ENCODE data around the gene NUP85. TPM values are rescaled to one million over a fixed set of nuclear protein-coding genes. Genes with fewer than 3 reads are reported as not detected.
A peak's percentile ranks its signal among the peaks of the same experiment; 100 is the strongest.

NUP85 gene
- total RNA-seq, 1 donor from 2014 or later: 126 TPM

DNA sequence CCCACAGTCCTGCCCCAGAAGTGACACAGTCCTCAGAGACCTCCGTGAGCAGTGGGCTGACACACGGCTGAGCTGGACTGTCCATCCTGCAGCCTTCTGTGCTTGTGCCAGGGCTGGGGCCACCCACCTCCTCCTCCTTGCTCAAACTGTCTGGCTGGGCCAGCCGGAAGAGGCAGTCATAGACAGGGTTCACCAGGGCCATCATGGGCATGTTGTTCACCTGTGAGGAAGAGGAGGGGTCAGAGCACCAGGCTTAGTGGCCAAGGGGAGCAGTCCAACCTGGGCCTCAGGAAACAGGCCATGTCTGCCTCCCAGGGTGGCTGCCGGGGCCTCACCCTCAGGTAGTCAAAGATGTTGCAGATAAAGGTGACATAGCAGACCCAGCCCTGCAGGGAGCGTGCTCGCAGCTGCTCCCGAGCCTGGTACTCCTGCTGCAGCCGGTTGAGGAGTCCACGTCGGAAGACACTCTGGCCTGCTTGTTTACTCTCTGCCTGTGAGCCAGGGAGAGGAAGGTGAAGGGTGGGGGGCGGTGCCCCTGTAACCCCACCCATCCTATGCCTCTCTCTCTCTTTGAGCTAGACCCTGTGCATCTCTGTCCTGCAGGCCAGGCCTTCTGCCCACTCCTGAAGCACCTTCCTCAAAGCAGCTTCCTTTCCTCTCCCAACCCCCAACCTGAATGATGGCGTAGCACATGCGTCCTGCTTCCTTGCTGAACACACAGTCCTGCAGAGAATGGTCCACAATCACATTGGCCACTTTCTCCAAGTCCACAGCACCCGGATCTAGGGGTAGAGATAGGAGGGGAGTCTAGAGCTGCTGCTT, 62.1 kb downstream of the NUP85 start:
- no peak for DNase-seq (ENCODE audit: low read depth, low spot score)
- no peaks in the 10 kb centered on the region for H3K9me3 Mint-ChIP-seq
- H3K27me3 Mint-ChIP-seq (ENCODE audit: low read depth): no peaks in the 10 kb centered on the region
- H3K27ac Mint-ChIP-seq (ENCODE audit: unreplicated experiment): no peak overlapping the region
- no peaks in the 10 kb centered on the region for H3K36me3 Mint-ChIP-seq (ENCODE audit: low read depth)
- peaks cover 22% of the 10 kb centered on the region for H3K4me1 Mint-ChIP-seq
- peak overlapping the region; percentile 77 for H3K4me3 Mint-ChIP-seq
- TF ChIP-seq, protein P1, sequence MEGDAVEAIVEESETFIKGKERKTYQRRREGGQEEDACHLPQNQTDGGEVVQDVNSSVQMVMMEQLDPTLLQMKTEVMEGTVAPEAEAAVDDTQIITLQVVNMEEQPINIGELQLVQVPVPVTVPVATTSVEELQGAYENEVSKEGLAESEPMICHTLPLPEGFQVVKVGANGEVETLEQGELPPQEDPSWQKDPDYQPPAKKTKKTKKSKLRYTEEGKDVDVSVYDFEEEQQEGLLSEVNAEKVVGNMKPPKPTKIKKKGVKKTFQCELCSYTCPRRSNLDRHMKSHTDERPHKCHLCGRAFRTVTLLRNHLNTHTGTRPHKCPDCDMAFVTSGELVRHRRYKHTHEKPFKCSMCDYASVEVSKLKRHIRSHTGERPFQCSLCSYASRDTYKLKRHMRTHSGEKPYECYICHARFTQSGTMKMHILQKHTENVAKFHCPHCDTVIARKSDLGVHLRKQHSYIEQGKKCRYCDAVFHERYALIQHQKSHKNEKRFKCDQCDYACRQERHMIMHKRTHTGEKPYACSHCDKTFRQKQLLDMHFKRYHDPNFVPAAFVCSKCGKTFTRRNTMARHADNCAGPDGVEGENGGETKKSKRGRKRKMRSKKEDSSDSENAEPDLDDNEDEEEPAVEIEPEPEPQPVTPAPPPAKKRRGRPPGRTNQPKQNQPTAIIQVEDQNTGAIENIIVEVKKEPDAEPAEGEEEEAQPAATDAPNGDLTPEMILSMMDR (conservative IDR thresholded peaks at IDR 0.05): peak; percentile 35

DNA sequence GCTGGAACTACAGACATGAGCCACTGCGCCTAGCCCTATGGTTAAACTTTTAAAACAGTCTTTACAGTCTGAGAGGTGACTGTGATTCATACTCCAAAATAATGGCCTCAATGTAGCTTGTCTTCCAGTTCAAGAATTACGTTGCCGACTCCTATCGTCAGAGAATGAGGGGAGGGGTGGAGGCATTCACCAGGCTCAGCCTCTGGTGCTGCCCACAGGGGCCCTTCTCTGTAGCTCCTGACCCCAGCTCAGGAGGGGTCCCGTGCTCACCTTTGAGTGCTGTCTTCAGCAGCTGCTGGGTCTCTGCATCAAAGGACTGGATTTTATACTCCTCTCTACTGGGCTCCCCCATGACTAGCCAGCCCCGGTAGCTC, 64.4 kb downstream of the NUP85 start:
- no peak for DNase-seq (ENCODE audit: low read depth, low spot score)
- H3K36me3 Mint-ChIP-seq (ENCODE audit: low read depth): peaks cover 3% of the 10 kb centered on the region
- no peaks in the 10 kb centered on the region for H3K9me3 Mint-ChIP-seq
- peak overlapping the region; percentile 82 for H3K4me3 Mint-ChIP-seq
- H3K27me3 Mint-ChIP-seq (ENCODE audit: low read depth): no peaks in the 10 kb centered on the region
- no peak overlapping the region for H3K27ac Mint-ChIP-seq (ENCODE audit: unreplicated experiment)
- TF ChIP-seq, protein P1 (conservative IDR thresholded peaks at IDR 0.05): no peak
- H3K4me1 Mint-ChIP-seq: peaks cover 17% of the 10 kb centered on the region

DNA sequence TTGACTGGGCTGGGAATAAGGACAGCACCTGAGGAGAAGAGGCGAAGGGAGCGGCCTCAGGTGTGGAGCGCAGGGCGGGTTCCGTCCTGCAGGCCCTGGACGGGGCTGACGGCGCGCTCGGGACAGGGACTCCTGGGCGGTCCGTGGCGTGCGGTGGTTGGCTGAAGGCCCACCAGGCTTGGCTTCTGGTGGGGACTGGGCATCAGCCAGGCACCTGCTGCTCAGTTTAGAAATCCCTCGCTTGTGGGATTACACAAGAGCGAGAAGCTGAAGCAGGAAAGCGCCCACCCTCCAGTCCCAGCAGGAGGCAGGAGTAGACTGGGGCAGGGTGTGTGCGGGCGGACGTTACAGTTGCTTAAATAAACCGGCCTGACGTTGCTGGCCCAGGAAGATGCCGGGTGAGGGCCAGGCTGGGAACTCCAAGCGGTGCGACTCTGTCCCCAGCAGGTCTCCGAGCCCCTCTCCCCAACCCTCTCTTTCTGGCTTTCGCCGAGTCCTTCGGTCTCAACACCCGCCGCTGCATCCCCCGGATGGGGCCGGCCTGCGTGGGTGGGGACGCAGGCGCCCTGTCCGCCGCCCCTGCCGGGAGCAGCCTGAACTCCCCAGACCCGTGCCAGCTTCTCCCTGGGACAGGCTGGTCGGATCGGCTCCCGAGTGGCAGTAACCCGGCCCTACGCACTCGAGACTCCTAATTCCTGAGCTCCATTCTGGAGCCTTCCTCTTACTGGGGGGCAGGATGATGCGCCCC, 64.9 kb downstream of the NUP85 start:
- Mint-ChIP-seq H3K4me3 (peak overlapping the region; percentile 82), H3K27me3 (ENCODE audit: low read depth) (no peaks in the 10 kb centered on the region), H3K36me3 (ENCODE audit: low read depth) (peaks cover 3% of the 10 kb centered on the region)

DNA sequence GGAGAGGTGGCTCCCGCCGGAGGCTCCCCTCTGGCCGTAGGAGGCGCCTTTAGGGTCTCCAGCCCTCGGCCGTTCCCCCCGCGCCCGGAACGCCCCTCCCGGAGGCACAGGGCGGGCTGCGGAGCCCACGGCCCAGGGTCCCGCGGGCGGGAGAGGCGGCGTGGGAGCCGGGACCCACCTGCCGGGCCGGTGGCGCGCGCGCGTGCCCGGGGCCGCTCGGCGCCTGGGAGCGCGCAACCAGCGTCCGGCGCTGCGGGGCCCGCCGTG, 65.4 kb downstream of the NUP85 start, which contains the start of gene MIF4GD:
TSS of gene MIF4GD (minus strand) at position 266 of the 267 bp plus-strand sequence. CDS start 1,036 bp downstream, outside the sequence.
- Mint-ChIP-seq H3K27ac (ENCODE audit: unreplicated experiment) (no peak within 1 kb of the TSS), H3K27me3 (ENCODE audit: low read depth) (no peaks in the 10 kb centered on the region)

More for the DNA sequence above, 64.9 kb downstream of the NUP85 start:
- Mint-ChIP-seq H3K27ac (ENCODE audit: unreplicated experiment) (no peak overlapping the region), H3K9me3 (no peaks in the 10 kb centered on the region), H3K4me1 (peaks cover 17% of the 10 kb centered on the region)
- peak; percentile 52 for DNase-seq (ENCODE audit: low read depth, low spot score)
- TF ChIP-seq, protein P1 (conservative IDR thresholded peaks at IDR 0.05): peak; percentile 51

DNA sequence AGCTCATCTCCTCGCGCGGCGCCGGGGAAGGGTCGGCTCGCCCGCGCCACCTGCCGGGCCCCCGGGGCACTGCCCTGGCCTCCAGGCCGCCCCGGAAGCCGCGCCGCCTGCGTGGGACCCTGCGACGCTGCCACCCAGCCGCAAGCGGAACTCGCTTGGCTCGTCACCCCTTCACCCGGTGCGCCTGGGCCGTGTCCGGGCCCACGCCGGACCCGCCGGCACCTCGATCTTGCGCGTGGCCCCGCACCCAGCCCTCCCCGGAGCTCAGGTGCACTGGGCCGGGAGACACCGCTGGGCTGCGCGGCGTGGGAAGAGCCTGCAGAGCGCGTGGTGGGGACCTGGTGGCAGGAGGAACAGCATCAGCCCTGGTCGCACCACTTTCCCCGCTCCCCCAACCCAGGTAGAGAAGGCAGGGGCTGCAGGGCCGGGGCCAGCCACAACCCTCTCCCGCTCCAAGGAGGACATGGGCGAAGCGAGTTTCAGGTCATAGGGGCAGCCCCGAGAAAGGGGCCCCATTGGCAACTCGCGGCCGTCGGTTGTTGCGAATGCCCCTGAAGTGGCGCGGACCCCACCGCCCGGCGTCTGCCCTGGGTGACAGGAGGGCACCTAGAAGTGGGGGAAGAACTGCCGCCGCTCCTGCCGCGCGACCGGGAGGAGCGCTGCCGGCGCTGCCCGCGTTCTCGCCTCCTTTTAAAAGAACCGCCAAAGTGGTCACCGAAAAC, 65.9 kb downstream of the NUP85 start:
- TF ChIP-seq, protein P1 (conservative IDR thresholded peaks at IDR 0.05): peak; percentile 78
- no peak overlapping the region for H3K27ac Mint-ChIP-seq (ENCODE audit: unreplicated experiment)
- peaks cover 17% of the 10 kb centered on the region for H3K4me1 Mint-ChIP-seq
- no peaks in the 10 kb centered on the region for H3K27me3 Mint-ChIP-seq (ENCODE audit: low read depth)
- DNase-seq (ENCODE audit: low read depth, low spot score): peak; percentile 79
- peaks cover 3% of the 10 kb centered on the region for H3K36me3 Mint-ChIP-seq (ENCODE audit: low read depth)
- H3K4me3 Mint-ChIP-seq: peak overlapping the region; percentile 81
- no peaks in the 10 kb centered on the region for H3K9me3 Mint-ChIP-seq

More for the DNA sequence above, 65.4 kb downstream of the NUP85 start, which contains the start of gene MIF4GD:
- TF ChIP-seq, protein P1 (conservative IDR thresholded peaks at IDR 0.05): no peak
- H3K36me3 Mint-ChIP-seq (ENCODE audit: low read depth): peaks cover 3% of the 10 kb centered on the region
- H3K4me3 Mint-ChIP-seq: peak within 1 kb of the TSS; percentile 82
- H3K4me1 Mint-ChIP-seq: peaks cover 17% of the 10 kb centered on the region
- no peaks in the 10 kb centered on the region for H3K9me3 Mint-ChIP-seq
- no peak for DNase-seq (ENCODE audit: low read depth, low spot score)

Data from neural crest cell (in vitro differentiated cells).